ENCODE results near the gene CHD3.
A peak's percentile ranks its signal among the peaks of the same experiment; 100 is the strongest.

CHD3 gene

DNA sequence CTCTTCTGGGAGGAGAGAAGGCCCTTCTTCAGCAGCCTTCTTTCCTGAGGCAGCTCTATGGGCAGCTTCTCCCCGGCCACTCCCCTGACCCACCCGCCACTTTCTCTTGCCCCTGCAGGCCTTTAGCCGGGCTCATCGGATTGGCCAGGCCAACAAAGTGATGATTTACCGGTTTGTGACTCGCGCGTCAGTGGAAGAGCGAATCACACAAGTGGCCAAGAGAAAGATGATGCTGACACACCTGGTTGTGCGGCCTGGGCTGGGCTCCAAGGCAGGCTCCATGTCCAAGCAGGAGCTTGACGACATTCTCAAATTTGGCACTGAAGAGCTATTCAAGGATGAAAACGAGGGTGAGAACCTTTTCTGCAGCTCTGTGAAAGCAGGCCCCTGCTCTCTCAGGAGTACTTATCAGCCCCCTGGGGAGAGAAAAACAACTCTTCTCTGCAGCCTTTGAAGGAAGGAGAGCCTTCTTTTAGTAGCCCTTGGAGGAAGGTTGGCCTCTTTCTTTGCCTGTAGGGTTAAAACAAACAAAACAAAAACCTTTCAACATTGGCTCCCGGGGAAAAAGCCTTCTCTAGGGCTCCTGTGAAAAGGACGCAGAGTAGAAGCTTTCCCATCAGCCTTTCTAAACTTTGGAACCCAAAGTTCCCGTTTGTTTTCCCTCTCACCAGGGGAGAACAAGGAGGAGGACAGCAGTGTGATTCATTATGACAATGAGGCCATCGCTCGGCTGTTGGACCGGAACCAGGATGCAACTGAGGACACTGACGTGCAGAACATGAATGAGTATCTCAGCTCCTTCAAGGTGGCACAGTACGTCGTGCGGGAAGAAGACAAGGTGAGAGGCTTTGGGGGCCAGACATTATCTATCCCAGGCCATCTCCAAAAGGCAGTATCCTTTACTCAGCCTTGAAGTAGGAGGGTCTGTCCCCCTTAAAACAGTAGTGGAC is 14.8 kb downstream of the CHD3 start:
- DNase-seq = no peak

DNA sequence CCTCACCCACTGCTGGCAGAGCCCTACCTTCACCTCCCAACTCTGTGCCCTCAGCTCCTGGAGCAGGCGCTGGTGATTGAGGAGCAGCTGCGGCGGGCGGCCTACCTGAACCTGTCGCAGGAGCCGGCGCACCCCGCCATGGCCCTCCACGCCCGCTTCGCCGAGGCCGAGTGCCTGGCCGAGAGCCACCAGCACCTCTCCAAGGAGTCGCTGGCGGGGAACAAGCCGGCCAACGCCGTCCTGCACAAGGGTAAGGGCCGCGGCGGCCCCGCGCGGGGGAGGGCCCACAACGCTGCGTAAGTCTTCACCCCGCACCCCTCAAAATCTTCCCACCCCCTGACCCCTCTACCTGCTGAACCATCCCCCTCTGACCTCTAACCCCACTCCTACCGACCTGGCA is 20.5 kb downstream of the CHD3 start:
- DNase-seq = no peak

DNA sequence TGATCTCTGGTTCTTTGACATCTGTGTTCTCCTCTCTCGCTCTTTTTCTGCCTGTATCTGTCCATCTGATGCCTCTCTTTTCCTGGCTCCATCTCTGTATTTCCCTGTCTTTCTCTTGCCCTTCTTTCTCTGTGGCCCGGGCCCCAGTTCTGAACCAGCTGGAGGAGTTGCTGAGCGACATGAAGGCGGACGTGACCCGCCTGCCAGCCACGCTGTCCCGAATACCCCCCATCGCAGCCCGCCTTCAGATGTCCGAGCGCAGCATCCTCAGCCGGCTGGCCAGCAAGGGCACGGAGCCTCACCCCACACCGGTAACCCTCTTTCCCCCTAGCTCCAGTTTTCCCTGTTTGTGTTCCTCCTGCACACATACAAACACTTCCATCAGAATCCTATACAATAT is 21.7 kb downstream of the CHD3 start:
- DNase-seq = no peak

DNA sequence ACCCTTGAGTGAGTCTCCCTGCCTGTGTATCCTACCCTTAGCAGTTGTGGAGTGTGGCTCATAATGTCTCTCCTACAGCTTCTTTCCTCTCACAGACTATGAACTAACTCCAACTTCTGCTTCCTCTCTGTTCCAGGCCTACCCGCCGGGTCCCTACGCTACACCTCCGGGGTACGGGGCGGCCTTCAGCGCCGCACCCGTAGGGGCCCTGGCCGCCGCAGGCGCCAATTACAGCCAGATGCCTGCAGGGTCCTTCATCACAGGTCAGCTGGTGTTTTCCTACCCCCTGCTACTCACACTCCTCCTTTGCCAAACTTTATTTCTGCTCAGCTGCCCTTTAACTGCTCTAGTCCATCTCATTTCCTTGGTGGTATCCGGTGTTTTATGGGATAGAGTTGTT is 22.1 kb downstream of the CHD3 start:
- no peak for DNase-seq

DNA sequence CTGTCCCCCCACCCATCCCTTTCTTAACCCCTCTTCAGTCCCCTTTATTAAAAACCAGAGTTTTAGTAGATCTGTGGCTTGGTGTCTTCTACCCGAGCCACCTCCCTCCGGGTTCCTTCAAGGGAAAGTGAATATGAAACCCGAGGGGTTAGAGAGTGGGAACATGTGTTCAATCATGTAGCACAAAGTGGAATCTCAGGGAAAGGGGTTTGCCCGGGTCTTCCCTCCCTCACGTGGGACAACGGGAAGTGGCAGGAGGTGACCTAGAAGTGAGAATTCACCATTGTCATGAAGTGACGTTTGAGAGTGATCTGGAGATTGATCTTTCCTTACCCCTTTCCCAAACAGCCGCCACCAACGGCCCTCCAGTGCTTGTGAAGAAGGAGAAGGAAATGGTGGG is 22.5 kb downstream of the CHD3 start:
- DNase-seq = no peak

DNA sequence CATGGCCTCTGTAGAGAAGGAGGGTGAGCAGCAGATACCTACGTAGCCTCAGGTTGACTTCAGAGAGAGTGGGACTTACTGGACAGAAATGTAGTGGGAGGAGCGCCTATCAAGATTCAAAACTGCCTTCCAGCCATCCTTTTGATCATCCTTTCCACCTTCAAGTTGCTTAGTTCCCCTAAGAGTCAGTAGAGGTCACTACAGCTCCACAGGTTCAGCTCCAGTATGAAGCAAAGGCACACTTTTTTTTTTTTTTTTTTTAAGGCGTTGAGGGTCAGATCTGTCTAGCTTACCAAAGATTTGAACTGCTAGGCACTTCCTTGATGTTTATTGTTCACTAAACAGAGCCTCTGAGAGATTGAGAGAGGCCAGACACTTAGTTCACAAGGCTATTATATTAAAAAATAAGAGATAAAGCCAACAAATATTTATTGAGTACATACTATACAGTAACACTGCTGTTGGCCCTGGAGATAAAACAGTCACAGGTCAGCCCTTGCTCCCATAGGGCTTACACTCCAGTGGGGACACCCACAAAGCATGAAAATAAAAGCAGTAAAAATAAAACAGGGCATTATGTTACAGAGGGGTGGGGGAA is 24.4 kb downstream of the CHD3 start:
- DNase-seq = peak; percentile 85

DNA sequence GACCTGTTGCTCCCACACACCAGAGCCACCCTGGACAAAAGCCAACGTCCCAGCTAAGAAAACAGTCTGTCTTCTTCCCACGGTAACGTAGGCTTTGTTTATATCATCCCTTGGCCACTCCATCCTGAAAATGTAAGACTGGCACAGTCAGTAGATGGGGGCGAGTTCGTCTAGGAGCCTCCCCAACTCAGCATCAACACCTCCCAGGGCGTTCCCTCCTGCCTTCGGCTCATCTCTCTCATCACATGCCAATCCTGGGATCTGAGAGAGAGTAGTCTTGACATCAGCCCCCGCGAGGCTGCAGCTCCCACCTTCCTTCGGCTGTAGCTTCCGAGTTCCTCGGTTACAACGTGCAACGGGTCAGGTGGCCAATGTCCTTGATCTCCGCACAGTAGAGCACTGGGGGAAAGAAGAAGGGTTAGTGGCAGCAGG is 26.6 kb downstream of the CHD3 start:
- no peak for DNase-seq

DNA sequence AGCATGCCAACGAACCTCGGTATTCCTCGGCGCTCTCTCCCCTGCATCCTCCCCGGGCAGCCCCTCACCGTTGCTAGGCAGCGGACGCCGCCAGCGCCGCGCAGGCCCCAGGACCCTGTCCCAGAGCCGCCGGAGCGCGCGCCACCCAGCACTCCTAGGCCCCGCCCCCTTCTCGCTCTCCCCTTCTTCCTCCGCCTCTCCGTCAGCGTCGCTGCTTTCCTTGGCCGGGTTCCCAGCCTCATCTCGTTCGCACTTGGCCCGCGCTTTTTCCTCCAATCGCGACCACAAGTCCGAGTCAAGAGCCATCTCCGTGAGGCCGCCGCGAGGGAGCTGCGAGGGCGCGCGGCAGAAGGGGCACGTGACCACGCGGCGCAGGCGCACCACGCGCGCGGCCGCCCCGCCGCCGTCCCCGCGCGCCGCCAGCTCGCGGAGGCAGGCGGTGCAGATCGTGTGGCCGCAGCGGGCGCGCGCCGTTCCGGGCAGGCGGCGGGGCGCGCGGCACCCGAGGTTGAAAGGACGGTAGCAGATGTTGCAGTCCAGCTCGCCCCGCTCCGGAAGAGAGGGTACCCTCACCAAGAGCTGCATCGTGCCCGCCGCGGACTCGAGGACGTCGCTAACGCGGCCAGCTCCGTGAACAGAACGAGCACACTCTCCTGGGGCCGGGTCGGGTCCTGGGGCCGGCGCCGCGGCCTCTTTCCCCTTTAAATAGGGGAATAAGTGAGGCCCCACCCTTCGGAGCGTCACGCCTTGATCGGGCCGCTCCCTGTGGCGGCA is 27.2 kb downstream of the CHD3 start, which contains the start of gene RNF227:
Gene RNF227 (minus strand): TSS at position 679 of the 774 bp plus-strand sequence. CDS start 94 bp downstream, at position 585.
- DNase-seq = peak; percentile 99

DNA sequence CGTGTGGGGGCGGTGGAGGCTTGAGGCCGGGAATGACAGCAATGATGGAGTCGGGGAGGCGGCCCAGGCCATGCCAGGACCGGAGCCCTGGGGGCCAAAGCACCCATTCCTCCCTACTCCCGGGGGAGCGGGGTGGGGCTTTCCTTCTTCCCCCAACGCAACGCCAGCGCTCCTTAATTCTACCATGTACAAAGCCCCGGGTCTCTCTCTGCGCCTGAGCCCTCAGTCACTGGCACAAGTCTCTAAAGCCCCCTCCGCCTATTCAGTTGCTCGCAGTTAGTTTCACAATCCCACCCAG is 27.7 kb downstream of the CHD3 start:
- no peak for DNase-seq

DNA sequence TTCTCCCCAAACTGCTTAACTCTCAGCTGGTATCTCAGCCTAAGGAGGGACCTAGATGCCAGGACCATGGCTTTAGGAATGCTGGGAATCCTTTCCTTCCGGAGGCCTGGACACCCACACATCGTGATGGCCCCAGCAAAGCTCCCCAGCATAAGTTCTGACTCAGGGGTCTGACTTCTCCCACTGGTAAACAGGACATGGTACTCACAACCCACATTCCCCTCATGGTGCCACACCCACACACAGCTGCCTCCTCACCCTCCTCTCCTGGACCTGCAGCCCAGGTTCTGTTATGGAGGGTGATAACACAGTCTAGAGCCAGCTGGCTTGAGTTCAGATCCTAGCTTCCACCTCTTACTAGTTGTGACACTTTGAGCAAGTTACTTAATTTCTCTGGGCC is 28.2 kb downstream of the CHD3 start:
- no peak for DNase-seq

DNA sequence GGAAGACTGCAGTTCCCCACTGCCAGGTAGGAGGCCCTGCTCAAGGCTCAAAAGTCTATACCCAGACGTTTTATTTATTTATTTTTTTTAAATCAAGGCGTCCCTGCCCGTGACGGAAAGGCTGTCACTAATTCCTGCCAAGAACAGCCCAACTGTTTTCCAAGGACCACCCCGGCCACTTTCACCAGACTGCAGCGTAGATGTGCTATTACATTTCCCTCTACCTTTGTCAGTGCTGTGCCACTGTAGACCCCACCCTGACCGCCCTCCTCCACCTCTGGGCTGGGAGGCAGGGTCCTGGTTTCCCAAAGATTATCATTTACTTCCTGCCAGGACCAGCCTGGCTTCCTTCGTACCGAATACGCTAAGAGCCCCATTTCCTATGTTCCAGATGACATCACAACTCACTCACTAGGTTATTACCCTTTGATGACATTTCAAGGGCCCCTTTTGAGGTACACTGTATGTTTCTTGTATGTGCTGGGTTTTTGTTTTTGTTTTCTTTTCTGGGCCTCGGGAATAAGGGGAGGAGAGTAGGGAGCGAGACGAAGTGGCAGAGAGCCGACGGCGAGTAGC is 33.8 kb downstream of the CHD3 start:
- no peak for DNase-seq

DNA sequence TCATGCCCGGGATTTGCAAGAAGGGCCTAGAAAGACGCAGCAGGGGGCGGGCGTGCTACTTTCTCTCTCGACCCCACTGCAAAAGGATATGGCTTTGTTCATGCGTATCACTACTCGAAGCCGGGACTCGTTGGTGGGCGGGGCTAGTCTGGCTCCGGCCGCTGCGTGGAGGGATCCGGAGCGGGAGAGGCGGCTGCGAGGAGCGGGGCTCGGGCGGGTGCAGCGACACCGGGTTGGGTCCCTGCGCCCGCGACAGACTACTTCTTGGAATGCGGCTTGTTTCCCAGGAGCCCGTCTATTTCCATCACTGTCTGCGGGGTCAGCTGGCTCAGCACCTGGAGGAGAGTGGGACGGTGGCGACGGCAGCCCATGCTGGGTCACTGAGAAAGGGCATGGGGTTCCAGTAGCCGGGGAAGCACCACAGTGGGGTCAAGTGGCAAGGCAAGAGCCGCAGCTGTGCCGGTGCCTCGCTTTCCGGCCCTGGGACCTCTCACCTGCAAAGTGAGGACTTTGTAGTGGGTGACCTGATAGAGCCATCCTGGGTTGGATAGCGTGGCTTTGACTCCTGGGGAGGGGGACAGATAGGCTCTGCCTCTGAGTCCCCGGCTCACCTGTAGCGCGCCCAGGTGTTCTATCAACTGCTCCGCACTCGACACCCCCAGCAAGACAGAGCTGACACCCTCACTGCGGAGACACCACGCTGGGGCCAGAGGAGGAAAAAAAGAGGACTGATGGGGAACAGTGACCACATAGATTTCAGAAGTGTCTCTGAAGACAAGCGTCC is 34.4 kb downstream of the CHD3 start:
- peak; percentile 89 for DNase-seq

DNA sequence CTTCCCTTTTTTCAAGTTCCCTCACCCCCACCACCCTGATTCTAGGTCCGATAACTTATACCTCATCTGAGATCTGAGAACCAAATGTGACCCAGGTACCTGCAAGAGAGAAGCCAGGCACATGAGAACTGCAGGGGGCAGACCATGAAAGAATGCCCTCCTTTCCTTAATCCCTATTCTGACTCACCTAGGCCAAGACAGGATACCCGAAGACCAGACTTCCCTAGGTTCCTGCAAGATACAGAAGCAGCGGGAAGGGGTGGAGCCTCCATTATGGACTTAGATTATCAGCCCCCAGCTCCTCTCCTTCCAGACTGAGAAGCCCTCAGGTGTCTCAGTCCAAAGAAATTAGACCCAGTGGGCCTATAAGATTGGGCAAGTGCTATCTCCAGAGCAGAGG is 39.0 kb downstream of the CHD3 start:
- DNase-seq = no peak

DNA sequence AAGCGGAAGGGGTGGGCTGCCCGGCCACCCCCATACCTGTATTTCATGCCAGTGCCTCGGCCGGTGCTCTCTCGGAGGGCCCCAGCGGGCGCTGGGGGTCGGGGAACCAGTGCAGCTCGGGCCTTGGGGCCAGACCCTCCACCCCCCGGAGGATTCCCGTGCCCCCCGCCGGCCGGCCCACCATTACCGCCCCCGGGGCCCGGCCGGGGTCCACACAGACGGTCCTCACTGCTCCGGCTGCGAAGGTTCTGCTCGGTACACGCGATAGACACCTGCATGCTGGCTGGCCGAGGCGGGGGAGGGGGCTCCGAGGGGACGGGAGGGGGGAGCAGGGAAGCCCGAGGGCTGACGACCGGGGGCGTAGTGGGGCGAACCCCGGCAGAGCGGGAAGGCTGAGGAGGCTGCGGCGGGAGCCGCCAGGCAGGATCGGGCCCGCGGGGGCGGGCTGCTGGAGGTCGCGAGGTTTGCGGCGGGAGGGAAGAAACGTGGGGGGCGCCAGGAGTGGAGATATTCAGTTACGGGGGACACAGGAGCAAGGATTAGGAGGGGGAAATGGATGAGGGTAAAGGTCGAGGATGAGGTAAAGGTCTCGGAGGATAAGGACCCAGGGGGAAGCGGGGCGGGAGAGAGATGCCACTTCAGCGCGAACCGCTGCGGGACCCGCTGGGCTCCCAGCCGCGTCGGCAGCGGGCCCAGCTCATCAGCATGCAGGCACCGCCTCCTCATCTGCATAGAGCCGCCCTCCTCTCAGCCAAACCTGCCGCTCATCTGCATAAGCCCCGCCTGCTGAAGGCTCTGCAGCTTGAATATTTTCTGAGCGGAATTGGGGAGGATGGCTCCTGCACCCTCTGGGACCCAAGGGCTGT is 40.8 kb downstream of the CHD3 start, which contains the start of gene KCNAB3:
Gene KCNAB3 (minus strand): TSS at position 699 of the 866 bp plus-strand sequence. CDS start 421 bp downstream, at position 278.
- DNase-seq = no peak

DNA sequence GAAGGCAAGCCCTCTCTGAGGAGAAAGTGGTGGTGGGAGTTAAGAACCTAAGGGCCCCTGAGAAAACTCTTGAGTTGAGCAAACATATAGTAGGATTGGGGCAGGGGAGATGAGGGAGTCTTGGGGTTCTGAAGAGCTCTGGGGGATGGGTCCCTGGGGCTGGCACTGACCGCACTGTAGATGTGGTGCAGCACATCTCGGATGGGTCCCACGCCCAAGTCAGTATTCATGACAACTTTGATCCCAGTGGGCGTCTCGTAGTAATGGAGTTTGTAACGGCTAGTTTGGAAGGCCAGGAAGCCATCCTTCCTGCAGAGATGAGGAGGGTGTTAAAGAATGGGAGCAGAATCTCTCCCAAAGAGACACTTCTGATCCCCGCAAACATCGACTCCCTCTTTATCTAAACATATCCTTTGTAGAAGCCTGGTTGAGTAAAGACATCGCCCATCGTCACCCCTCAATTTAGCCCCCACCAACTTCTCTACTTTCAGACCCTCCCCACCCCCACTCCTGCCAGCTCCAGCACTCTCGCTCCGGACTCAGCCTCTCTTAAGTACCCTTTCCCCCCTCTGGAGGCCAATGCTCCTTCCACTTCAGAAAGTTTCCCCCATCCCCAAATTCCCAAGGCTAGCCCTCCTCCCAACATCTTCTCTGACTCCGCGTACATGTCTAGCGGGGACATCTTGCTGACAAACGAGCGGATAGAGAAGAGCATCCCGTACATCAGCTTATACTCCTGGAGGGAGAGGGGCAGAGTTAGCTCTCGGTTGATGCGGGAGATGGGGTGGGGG is 42.4 kb downstream of the CHD3 start:
- DNase-seq = no peak

DNA sequence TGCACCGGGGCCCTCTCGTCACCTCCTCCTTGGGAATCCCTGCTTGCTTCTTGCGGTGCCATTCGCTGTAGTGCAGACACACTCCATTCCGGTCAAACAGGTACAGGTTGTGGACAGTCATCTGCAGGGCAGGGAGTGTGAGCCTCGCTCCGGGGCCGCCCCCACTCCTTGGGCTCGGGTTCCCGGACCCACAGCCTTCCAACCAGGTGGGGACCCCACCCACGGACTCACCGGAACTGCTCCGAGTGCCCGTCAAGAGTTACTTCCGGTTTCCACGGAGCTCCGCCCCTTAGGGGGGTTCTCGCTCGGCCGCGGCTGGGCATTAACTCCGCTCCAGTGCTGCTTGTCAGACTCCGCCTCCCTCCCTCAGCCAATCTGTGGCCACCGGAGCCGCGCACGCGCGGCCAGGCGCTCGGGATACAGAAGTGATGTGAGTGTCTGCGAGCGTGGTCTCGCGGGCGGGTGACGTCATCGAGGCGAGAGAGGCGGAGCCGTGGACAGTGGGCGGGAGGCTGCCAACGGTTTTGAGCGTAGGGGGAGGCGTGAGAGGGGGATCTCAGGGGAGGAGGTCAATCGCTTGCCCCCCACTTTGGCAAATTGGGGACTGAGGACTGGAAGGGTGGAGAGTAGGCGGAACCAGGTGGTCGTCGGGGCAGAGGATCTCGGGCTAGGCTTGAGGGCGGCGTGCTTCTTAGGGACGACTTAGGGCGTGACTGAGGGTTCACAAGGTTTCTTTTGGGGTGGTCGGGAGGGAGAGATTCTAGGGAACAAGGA is 43.3 kb downstream of the CHD3 start, which contains the start of the genes CNTROB and TRAPPC1:
Gene CNTROB (plus strand): TSS at position 498 of the 774 bp plus-strand sequence. CDS start 874 bp downstream, outside the sequence.
Gene TRAPPC1 (minus strand): TSS at position 238 of the 774 bp plus-strand sequence. CDS start 117 bp downstream, at position 121.
- peak; percentile 99 for DNase-seq

DNA sequence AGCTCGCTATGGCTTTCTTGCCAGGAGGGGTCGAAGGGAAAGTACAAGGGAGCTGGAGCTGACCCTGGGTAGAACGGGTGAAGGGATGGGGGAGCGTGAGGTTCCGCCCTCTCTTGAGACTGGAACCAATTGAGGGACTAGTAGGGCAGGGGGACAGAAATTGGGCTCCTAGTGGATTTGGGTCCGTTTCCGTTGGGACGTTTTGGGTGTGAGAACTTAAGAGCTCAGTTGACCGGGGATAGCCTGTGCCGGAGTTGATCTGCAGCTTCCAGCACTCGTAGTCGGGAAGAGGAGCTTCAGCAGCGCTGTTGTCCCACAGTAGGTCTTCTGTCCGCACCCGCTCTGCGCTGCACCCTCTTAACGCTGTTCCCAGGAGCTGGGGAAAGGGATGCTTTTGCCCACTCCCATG is 43.9 kb downstream of the CHD3 start:
- peak; percentile 49 for DNase-seq

DNA sequence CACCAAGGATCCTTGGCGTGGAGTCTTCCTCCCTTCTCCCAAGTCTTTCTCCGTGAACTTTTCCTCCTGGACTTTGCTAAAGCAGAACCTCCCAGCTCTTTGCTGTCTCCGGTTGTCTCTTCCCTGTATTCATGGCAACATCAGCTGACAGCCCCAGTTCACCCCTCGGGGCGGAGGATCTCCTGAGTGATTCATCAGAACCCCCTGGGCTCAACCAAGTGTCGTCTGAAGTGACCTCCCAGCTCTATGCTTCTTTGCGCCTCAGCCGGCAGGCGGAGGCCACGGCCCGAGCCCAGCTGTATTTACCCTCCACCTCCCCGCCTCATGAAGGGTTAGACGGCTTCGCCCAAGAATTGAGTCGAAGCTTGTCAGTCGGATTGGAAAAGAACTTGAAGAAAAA is 44.4 kb downstream of the CHD3 start:
- peak; percentile 13 for DNase-seq

DNA sequence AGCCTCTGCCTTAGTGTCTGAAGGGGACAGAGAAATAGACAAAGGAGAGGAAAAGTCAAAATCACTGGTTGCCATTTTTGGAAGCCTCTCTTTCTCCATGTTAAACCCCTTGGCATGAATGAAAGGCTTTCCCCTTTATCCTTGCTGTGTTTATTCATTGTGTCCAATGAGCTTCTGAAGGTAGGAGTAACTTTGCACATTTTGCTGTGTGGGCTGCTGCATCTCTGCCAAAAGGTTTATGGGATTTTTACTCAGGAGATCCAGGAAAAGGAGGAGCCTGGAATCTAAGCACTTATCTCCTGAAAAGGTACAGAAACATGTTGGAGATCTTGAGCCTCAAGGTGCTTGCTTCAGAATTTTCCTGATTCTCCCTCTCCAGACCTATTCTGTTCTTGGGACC is 47.3 kb downstream of the CHD3 start:
- DNase-seq = no peak

All from NCI-H1105 treated with DMSO at 0.1 percent for 48 hours (cell line).